HEK293 (cell line): ENCODE measurements around the gene TPR.

Source experiments
- CTCF ChIA-PET: fragments of 350-600 bp; formaldehyde crosslinking; extraction: SDS; loops from one replicate; lab custom pipeline; 2021; ENCODE audit warnings: antibody characterized with exemption; lab: Yijun Ruan, JAX
- POLR2A ChIA-PET: fragments of 300-600 bp; formaldehyde crosslinking; extraction: SDS; loops from one replicate; lab custom pipeline; 2020; ENCODE audit warnings: antibody characterized with exemption, inconsistent platforms; lab: Yijun Ruan, JAX
- H3K27ac ChIP-seq: fragments of 200-500 bp; sonication (Bioruptor generic); 2 replicates; pipeline ENCODE4 v1.5.1; 2014; ENCODE audit warnings: low read depth, low read length, control low read depth, inconsistent platforms; ENCODE audit errors: extremely low read depth
- H3K36me3 ChIP-seq, 2 experiments: fragments of 200-500 bp in 1 of 2; sonication (Bioruptor generic) in 1 of 2; 1 replicate in 1 of 2; 2 replicates in 1 of 2; pipeline ENCODE4 v1.5.1; 2014 to 2017; ENCODE audit warnings: inconsistent platforms in 2 of 2, low read length in 2 of 2; ENCODE audit not compliant: control insufficient read depth in 2 of 2, insufficient read depth in 1 of 2
- H3K4me1 ChIP-seq: fragments of 200-500 bp; sonication (Bioruptor generic); 2 replicates; pipeline ENCODE4 v1.5.1; 2014; ENCODE audit warnings: mild to moderate bottlenecking, low read length, inconsistent platforms; ENCODE audit not compliant: control insufficient read depth, insufficient read depth
- H3K4me3 ChIP-seq: 2 replicates; pipeline ENCODE4 v1.5.1; 2011; ENCODE audit warnings: low read depth, mild to moderate bottlenecking, control low read depth, low read length, moderate library complexity
- H3K9me3 ChIP-seq: fragments of 200-500 bp; sonication (Bioruptor generic); 2 replicates; pipeline ENCODE4 v1.5.1; 2014; ENCODE audit warnings: low read depth, low read length, inconsistent platforms; ENCODE audit not compliant: control insufficient read depth, insufficient read depth
- KLF8 ChIP-seq: fragments of 450-650 bp; formaldehyde crosslinking; IDR thresholded peaks from 2 replicates; pipeline ENCODE4 v1.5.1; 2016; ENCODE audit warnings: missing biosample characterization, missing genetic modification characterization
- MYNN ChIP-seq: fragments of 450-650 bp; formaldehyde crosslinking; IDR thresholded peaks from 2 replicates; pipeline ENCODE4 v1.5.1; 2016; ENCODE audit warnings: missing biosample characterization, missing genetic modification characterization, borderline replicate concordance
- PRDM1 ChIP-seq: fragments of 450-650 bp; formaldehyde crosslinking; IDR thresholded peaks from 2 replicates; pipeline ENCODE4; 2016; ENCODE audit warnings: missing biosample characterization, missing genetic modification characterization
- PRDM10 ChIP-seq: fragments of 450-650 bp; formaldehyde crosslinking; IDR thresholded peaks from 2 replicates; pipeline ENCODE4 v1.5.1; 2016; ENCODE audit warnings: missing biosample characterization, missing genetic modification characterization
- TRIM28 ChIP-seq: IDR thresholded peaks from 2 replicates; pipeline ENCODE4 v1.6.1; 2011; ENCODE audit warnings: low read length, control low read depth, borderline replicate concordance
- ZBTB1 ChIP-seq: fragments of 450-650 bp; formaldehyde crosslinking; IDR thresholded peaks from 2 replicates; pipeline ENCODE4 v1.5.1; 2016; ENCODE audit warnings: missing biosample characterization, missing genetic modification characterization
- ZBTB21 ChIP-seq: fragments of 450-650 bp; formaldehyde crosslinking; IDR thresholded peaks from 2 replicates; pipeline ENCODE4 v1.5.1; 2017; ENCODE audit warnings: missing biosample characterization, missing genetic modification characterization
- ZNF10 ChIP-seq: fragments of 450-650 bp; formaldehyde crosslinking; IDR thresholded peaks from 2 replicates; pipeline ENCODE4 v1.5.1; 2017; ENCODE audit warnings: missing biosample characterization, missing genetic modification characterization
- ZNF132 ChIP-seq: fragments of 450-650 bp; formaldehyde crosslinking; IDR thresholded peaks from 2 replicates; pipeline ENCODE4 v1.5.1; 2017; ENCODE audit warnings: missing biosample characterization, missing genetic modification characterization, borderline replicate concordance
- ZNF148 ChIP-seq: fragments of 450-650 bp; formaldehyde crosslinking; IDR thresholded peaks from 2 replicates; pipeline ENCODE4 v1.5.0; 2017; ENCODE audit warnings: missing biosample characterization, missing genetic modification characterization, borderline replicate concordance
- ZNF157 ChIP-seq: fragments of 450-650 bp; formaldehyde crosslinking; IDR thresholded peaks from 2 replicates; pipeline ENCODE4 v1.5.1; 2016; ENCODE audit warnings: missing biosample characterization, missing genetic modification characterization
- ZNF266 ChIP-seq: fragments of 450-650 bp; formaldehyde crosslinking; IDR thresholded peaks from 2 replicates; pipeline ENCODE4 v1.5.1; 2016; ENCODE audit warnings: missing biosample characterization, missing genetic modification characterization, low read depth
- ZNF292 ChIP-seq: fragments of 450-650 bp; formaldehyde crosslinking; IDR thresholded peaks from 2 replicates; pipeline ENCODE4 v1.5.1; 2016; ENCODE audit warnings: low read depth, missing biosample characterization, missing genetic modification characterization, borderline replicate concordance
- ZNF311 ChIP-seq: fragments of 450-650 bp; formaldehyde crosslinking; IDR thresholded peaks from 2 replicates; pipeline ENCODE4 v1.5.1; 2017; ENCODE audit warnings: missing biosample characterization, missing genetic modification characterization, borderline replicate concordance
- ZNF341 ChIP-seq: fragments of 450-650 bp; formaldehyde crosslinking; IDR thresholded peaks from 2 replicates; pipeline ENCODE4; 2016; ENCODE audit warnings: low read depth, missing biosample characterization, missing genetic modification characterization
- ZNF366 ChIP-seq: fragments of 450-650 bp; formaldehyde crosslinking; conservative IDR thresholded peaks from 2 replicates; pipeline ENCODE4 v1.5.1; 2016; ENCODE audit warnings: missing biosample characterization, missing genetic modification characterization
- ZNF423 ChIP-seq: fragments of 450-650 bp; formaldehyde crosslinking; IDR thresholded peaks from 2 replicates; pipeline ENCODE4 v1.5.1; 2016; ENCODE audit warnings: missing biosample characterization, missing genetic modification characterization
- ZNF426 ChIP-seq: fragments of 450-650 bp; formaldehyde crosslinking; IDR thresholded peaks from 2 replicates; pipeline ENCODE4 v1.5.1; 2017; ENCODE audit warnings: missing biosample characterization, missing genetic modification characterization, mild to moderate bottlenecking, inconsistent platforms, moderate library complexity
- ZNF473 ChIP-seq: fragments of 450-650 bp; formaldehyde crosslinking; IDR thresholded peaks from 2 replicates; pipeline ENCODE4 v1.5.1; 2017; ENCODE audit warnings: missing biosample characterization, missing genetic modification characterization
- ZNF513 ChIP-seq: fragments of 450-650 bp; IDR thresholded peaks from 2 replicates; pipeline ENCODE4 v1.5.1; 2018; ENCODE audit warnings: missing biosample characterization, missing genetic modification characterization
- ZNF530 ChIP-seq: fragments of 450-650 bp; formaldehyde crosslinking; IDR thresholded peaks from 2 replicates; pipeline ENCODE4 v1.5.1; 2016; ENCODE audit warnings: low read depth, missing biosample characterization, missing genetic modification characterization
- ZNF555 ChIP-seq: fragments of 450-650 bp; formaldehyde crosslinking; conservative IDR thresholded peaks from 2 replicates; pipeline ENCODE4 v1.5.1; 2017; ENCODE audit warnings: missing biosample characterization, mild to moderate bottlenecking, missing genetic modification characterization, inconsistent platforms
- ZNF558 ChIP-seq: fragments of 450-650 bp; formaldehyde crosslinking; IDR thresholded peaks from 2 replicates; pipeline ENCODE4 v1.5.1; 2016; ENCODE audit warnings: missing biosample characterization, missing genetic modification characterization
- ZNF626 ChIP-seq: fragments of 450-650 bp; sonication (Bioruptor Pico); formaldehyde crosslinking; IDR thresholded peaks from 2 replicates; pipeline ENCODE4 v1.5.1; 2018; ENCODE audit warnings: missing biosample characterization, missing genetic modification characterization, inconsistent platforms
- ZNF670 ChIP-seq: fragments of 450-650 bp; formaldehyde crosslinking; IDR thresholded peaks from 2 replicates; pipeline ENCODE4 v1.5.1; 2016; ENCODE audit warnings: missing biosample characterization, missing genetic modification characterization, low read depth
- ZNF707 ChIP-seq: fragments of 450-650 bp; formaldehyde crosslinking; IDR thresholded peaks from 2 replicates; pipeline ENCODE4 v1.5.1; 2016; ENCODE audit warnings: missing biosample characterization, missing genetic modification characterization
- ZNF785 ChIP-seq: fragments of 450-650 bp; formaldehyde crosslinking; IDR thresholded peaks from 2 replicates; pipeline ENCODE4 v1.5.1; 2016; ENCODE audit warnings: missing biosample characterization, missing genetic modification characterization
- ZSCAN4 ChIP-seq: fragments of 450-650 bp; formaldehyde crosslinking; IDR thresholded peaks from 2 replicates; pipeline ENCODE4 v1.5.1; 2017; ENCODE audit warnings: missing biosample characterization, missing genetic modification characterization

TPR gene

GRCh38 chr1:186301448-186301847, 73.6 kb downstream of the TPR start:
- H3K4me3 ChIP-seq, result no peak overlapping the region
- H3K36me3 ChIP-seq, result no peaks in the 10 kb centered on the region
- no peaks in the 10 kb centered on the region for H3K4me1 ChIP-seq
- no peaks in the 10 kb centered on the region for H3K9me3 ChIP-seq
- ChIA-PET CTCF (interaction anchor here (0.6 to 0.8 kb wide), 2 partner anchors 581 to 706 kb away, joined by 3 read pairs; no protein-coding TSS in a partner anchor), POLR2A (no interaction called here)
- TF ChIP-seq ZNF473 (tag by site-specific recombination) (no peak), PRDM10 (tag by site-specific recombination) (no peak), ZNF132 (no peak), ZNF366 (tag by site-specific recombination) (no peak), ZNF555 (tag by site-specific recombination) (no peak), TRIM28 (no peak), ZNF530 (tag by site-specific recombination) (no peak), ZNF626 (no peak), PRDM1 (tag by site-specific recombination) (no peak), KLF8 (no peak), ZNF423 (no peak), ZBTB21 (no peak), ZNF148 (no peak), ZNF513 (tag by site-specific recombination) (no peak), ZNF707 (tag by site-specific recombination) (no peak), MYNN (tag by site-specific recombination) (no peak), ZNF558 (no peak), ZNF670 (no peak), ZNF341 (tag by site-specific recombination) (no peak)
- TF ChIP-seq, all 188 proteins: peak for 0
- no peak overlapping the region for H3K27ac ChIP-seq

GRCh38 chr1:186300056-186300455, 75.0 kb downstream of the TPR start:
- no peak overlapping the region for H3K27ac ChIP-seq
- no peaks in the 10 kb centered on the region for H3K9me3 ChIP-seq
- ChIA-PET POLR2A (no interaction called here), CTCF (no interaction called here)
- no peaks in the 10 kb centered on the region for H3K36me3 ChIP-seq
- H3K4me3 ChIP-seq, result no peak overlapping the region
- no peak for TF ChIP-seq ZNF311 (tag by site-specific recombination)
- TF ChIP-seq ZSCAN4 (tag by site-specific recombination), result no peak
- no peak for TF ChIP-seq ZNF785 (tag by site-specific recombination)
- TF ChIP-seq ZNF157 (tag by site-specific recombination), result no peak
- TF ChIP-seq ZNF266 (tag by site-specific recombination), result no peak
- no peak for TF ChIP-seq ZNF10 (tag by site-specific recombination)
- no peak for TF ChIP-seq ZBTB1 (tag by site-specific recombination)
- no peak for TF ChIP-seq ZNF426 (tag by site-specific recombination)
- TF ChIP-seq ZNF292, result no peak
- H3K4me1 ChIP-seq, result no peaks in the 10 kb centered on the region
